Esophagus squamous epithelium (tissue), 5 donors: ENCODE measurements around the gene RPTOR. TPM values are rescaled to one million over a fixed set of nuclear protein-coding genes. Genes with fewer than 3 reads are reported as not detected.

ENCODE experiments used
- DNase-seq: peaks from one replicate; lab custom pipeline; 2025; lab: John Stamatoyannopoulos, UW
- H3K27ac ChIP-seq, 4 donors: fragments of 200-600 bp; sonication (generic); one replicate each; pipeline ENCODE4 v1.5.1; 2016 to 2019; ENCODE audit warnings: mild to moderate bottlenecking in 1 of 4
- H3K27me3 ChIP-seq, 4 donors: fragments of 200-600 bp; sonication (generic); 1 replicate in 3 of 4; 2 replicates in 1 of 4; pipeline versions ENCODE4 v1.5.1 to v1.6.0; 2017 to 2021; ENCODE audit warnings: antibody characterized with exemption in 1 of 4
- H3K36me3 ChIP-seq, 3 donors: fragments of 200-600 bp; sonication (generic); one replicate each; pipeline ENCODE4 v1.5.1; 2016 to 2019
- H3K4me1 ChIP-seq, 3 donors: fragments of 200-600 bp; sonication (generic); one replicate each; pipeline ENCODE4 v1.5.1; 2017 to 2019
- H3K4me3 ChIP-seq, 4 donors: fragments of 200-600 bp; sonication (generic); 1 replicate in 3 of 4; 2 replicates in 1 of 4; pipeline ENCODE4 v1.5.1; 2016 to 2019; ENCODE audit warnings: mild to moderate bottlenecking in 2 of 4, moderate library complexity in 1 of 4
- H3K9me3 ChIP-seq, 3 donors: fragments of 200-600 bp; sonication (generic); one replicate each; pipeline ENCODE4 v1.5.1; 2016 to 2019
- POLR2A ChIP-seq, 4 donors: fragments of 450-650 bp; IDR thresholded peaks; one replicate each; pipeline ENCODE4 v1.6.1; 2017; ENCODE audit warnings: antibody characterized with exemption in 4 of 4, mild to moderate bottlenecking in 4 of 4, moderate library complexity in 3 of 4
- WGBS, 2 donors: methylation state at CpG; one replicate each; pipeline ENCODE4 v1.1.5; 2018; 5-methylcytosine and 5-hydroxymethylcytosine counted together
- intact Hi-C: fragments of 100-400 bp; cut with DNase I; formaldehyde crosslinking; loops from one replicate; pipeline ENCODE4 v1.15.0; 2022
- total RNA-seq, 4 donors: library from RNA; depleted of rRNA; stranded (reverse); fragments of >200 nt; gene quantifications; one replicate each; pipeline ENCODE4 v1.1.0, GENCODE V29; 2016
- TF ChIP-seq, protein P1 (sequence below), 6 experiments: fragments of 450-650 bp in 4 of 6; fragments of 200-600 bp in 2 of 6; sonication (generic) in 2 of 6; IDR thresholded peaks; one replicate each; pipeline ENCODE4 v1.5.1; 2016 to 2019; ENCODE audit warnings: antibody characterized with exemption in 6 of 6, mild to moderate bottlenecking in 4 of 6, moderate library complexity in 4 of 6
- donor health status: DM: yes; HTN: yes; CAD: no.

Gene RPTOR
- total RNA-seq, 4 donors from 2014 or later: 11.7 to 27.8 (median 22.8) TPM

DNA sequence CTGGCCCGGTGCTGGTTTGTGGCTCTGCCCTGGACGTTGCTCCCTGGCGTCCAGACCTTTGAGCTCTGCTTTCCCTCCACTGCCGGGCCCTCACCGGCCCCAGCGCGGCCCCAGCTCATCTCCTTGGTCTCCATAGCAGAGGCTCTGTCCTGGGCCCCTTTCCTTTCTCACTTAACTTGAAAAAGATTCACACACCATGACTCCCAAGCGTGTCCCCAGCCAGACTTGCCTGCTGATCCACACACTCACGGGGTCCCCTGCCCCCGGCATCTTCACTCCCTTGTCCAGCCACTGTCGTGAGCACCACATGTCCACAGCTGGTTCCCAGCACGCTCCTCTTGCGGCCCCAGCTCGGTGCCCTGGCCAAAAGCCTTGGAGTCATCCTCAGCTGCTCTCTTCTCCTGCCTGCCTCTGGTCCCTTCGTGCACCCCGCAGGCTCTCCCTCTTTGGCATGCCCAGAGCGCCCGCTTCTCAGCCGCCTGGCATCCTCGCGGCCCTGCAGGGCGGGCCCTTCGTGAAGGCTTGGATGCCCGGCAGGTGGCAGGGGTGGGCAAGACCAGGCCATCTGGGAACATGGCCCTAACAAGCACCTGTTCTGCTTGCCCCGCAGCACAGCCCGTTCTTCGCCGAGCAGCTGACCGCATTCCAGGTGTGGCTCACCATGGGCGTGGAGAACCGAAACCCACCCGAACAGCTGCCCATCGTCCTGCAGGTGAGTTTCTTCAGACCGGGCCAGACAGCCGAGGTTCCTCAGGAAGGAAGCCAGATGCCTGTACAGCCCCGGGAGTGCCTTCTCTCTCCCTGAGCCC, 301.4 kb downstream of the RPTOR start:
- no peak for TF ChIP-seq POLR2A (IDR thresholded peaks at IDR 0.05)
- TF ChIP-seq, protein P1, sequence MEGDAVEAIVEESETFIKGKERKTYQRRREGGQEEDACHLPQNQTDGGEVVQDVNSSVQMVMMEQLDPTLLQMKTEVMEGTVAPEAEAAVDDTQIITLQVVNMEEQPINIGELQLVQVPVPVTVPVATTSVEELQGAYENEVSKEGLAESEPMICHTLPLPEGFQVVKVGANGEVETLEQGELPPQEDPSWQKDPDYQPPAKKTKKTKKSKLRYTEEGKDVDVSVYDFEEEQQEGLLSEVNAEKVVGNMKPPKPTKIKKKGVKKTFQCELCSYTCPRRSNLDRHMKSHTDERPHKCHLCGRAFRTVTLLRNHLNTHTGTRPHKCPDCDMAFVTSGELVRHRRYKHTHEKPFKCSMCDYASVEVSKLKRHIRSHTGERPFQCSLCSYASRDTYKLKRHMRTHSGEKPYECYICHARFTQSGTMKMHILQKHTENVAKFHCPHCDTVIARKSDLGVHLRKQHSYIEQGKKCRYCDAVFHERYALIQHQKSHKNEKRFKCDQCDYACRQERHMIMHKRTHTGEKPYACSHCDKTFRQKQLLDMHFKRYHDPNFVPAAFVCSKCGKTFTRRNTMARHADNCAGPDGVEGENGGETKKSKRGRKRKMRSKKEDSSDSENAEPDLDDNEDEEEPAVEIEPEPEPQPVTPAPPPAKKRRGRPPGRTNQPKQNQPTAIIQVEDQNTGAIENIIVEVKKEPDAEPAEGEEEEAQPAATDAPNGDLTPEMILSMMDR (IDR thresholded peaks at IDR 0.05): no peak
- Histone ChIP-seq H3K9me3 (no peaks in the 10 kb centered on the region), H3K4me3 (no peak overlapping the region), H3K4me1 (no peaks in the 10 kb centered on the region), H3K27me3 (no peaks in the 10 kb centered on the region), H3K36me3 (peaks cover 0 to 55% (median 6%) of the 10 kb centered on the region in 3 donors), H3K27ac (no peak overlapping the region)
- 93 to 94% methylated on average over 22 to 28 of the region's 36 CpGs for WGBS, 2 donors
- DNase-seq: no peak
- intact Hi-C loops: no loop called here

DNA sequence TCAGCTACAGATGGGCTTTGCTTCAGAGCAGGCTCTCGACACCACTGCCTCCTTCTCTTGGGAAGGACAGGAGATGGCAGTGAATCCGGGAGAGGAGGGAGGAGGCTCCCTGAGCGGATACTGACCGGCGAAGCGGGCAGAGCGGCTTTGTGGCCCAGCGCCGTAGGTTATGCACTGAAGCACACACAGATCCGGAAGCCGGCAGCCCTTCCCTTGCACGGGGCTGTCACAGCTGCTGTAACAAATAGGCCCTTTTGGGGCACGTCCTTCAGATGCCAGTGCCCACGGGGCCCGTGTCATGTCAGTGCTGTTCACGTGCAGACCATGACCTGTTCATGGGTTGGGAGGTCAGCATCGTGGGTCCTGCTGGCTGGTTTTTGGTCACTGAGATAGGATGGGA, 302.3 kb downstream of the RPTOR start:
- H3K27ac ChIP-seq: no peak overlapping the region
- intact Hi-C loops: no loop called here
- DNase-seq: no peak
- no peaks in the 10 kb centered on the region for H3K4me1 ChIP-seq
- H3K27me3 ChIP-seq: no peaks in the 10 kb centered on the region
- H3K4me3 ChIP-seq: no peak overlapping the region
- TF ChIP-seq POLR2A (IDR thresholded peaks at IDR 0.05): no peak
- TF ChIP-seq, protein P1 (IDR thresholded peaks at IDR 0.05): no peak
- WGBS, 2 donors: 89 to 93% methylated on average over 2 to 16 of the region's 17 CpGs
- peaks cover 0 to 55% (median 6%) of the 10 kb centered on the region in 3 donors for H3K36me3 ChIP-seq
- H3K9me3 ChIP-seq: no peaks in the 10 kb centered on the region

DNA sequence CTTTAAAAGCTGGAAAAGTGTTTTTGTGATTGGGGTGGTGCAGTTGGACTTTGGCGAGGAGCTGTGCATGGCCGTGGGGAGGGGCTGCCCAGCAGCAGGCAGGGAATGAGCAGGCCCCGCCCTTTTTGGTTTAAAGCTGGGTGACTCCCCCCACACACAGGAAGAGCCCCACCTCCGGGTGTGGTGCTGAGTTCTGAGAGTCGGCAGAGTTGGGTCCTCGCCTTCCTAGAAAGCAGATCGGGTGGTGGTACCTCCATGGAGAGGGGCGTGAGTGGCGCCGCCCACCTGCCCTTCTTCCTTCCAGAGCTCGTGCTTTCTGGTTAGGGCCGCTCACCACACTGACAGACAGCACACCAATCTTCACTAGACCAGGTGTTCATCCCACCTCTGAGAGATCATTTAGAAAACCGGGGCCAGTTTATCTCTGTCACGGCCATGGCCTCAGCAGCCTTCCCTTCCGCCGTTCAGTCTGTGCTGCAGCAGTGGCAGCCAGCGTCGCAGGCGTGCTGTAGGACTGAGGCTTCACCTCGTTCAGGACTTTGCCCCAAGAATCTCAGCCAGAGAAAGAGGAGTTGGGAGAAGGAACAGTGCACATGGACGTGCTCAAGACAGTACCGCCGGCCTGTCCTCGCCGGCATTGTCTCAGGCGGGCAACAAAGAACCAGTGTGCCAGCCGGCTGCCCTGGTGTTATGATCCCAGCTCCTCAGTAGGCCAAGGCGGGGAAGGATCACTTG, 303.0 kb downstream of the RPTOR start:
- Histone ChIP-seq H3K4me3 (no peak overlapping the region), H3K4me1 (no peaks in the 10 kb centered on the region), H3K27ac (no peak overlapping the region), H3K9me3 (no peaks in the 10 kb centered on the region), H3K36me3 (peaks cover 0 to 59% (median 6%) of the 10 kb centered on the region in 3 donors), H3K27me3 (no peaks in the 10 kb centered on the region)
- intact Hi-C loops: no loop called here
- TF ChIP-seq POLR2A (IDR thresholded peaks at IDR 0.05): no peak
- TF ChIP-seq, protein P1 (IDR thresholded peaks at IDR 0.05): no peak
- WGBS, 2 donors: 83 to 86% methylated on average over 4 to 20 of the region's 28 CpGs
- no peak for DNase-seq

DNA sequence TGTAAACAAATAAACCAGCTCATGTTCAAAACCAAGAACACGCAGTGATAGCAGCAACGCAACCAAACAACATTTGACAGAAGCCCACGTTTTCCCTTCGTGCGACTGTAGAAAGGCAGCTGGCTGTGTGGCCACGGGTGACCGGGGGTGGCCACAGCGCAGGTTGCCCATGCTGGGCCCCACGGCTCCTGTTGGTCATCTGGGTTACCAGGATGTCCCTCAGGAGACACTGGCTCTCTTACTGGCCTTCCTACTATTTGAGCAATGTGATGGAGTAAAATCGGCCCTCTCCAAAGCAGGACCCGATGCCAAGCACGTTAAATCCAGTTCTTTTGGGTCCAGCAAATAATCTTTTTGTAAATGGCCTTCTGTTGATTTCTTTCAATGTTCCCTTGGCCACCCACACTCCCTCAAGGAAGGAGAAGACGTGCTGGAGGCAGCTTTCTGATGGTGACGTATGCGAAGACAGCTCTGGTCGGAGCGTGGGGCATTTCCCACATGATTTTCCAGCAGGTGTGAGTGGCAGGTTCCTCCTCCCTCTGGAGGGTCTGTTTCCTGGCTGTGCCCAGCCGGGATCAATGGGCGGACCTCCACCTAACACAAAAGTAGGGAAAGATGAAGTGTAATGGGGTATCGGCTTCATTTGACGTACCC, 303.9 kb downstream of the RPTOR start:
- no peaks in the 10 kb centered on the region for H3K4me1 ChIP-seq
- H3K9me3 ChIP-seq: no peaks in the 10 kb centered on the region
- WGBS, 2 donors: 90 to 91% methylated on average over 14 to 19 of the region's 21 CpGs
- H3K4me3 ChIP-seq: no peak overlapping the region
- no peak overlapping the region for H3K27ac ChIP-seq
- TF ChIP-seq, protein P1 (IDR thresholded peaks at IDR 0.05): no peak
- TF ChIP-seq POLR2A (IDR thresholded peaks at IDR 0.05): no peak
- peaks cover 0 to 59% (median 6%) of the 10 kb centered on the region in 3 donors for H3K36me3 ChIP-seq
- intact Hi-C loops: no loop called here
- DNase-seq: no peak
- H3K27me3 ChIP-seq: no peaks in the 10 kb centered on the region
